ENCODE measurements around the gene PARVA.

DNA sequence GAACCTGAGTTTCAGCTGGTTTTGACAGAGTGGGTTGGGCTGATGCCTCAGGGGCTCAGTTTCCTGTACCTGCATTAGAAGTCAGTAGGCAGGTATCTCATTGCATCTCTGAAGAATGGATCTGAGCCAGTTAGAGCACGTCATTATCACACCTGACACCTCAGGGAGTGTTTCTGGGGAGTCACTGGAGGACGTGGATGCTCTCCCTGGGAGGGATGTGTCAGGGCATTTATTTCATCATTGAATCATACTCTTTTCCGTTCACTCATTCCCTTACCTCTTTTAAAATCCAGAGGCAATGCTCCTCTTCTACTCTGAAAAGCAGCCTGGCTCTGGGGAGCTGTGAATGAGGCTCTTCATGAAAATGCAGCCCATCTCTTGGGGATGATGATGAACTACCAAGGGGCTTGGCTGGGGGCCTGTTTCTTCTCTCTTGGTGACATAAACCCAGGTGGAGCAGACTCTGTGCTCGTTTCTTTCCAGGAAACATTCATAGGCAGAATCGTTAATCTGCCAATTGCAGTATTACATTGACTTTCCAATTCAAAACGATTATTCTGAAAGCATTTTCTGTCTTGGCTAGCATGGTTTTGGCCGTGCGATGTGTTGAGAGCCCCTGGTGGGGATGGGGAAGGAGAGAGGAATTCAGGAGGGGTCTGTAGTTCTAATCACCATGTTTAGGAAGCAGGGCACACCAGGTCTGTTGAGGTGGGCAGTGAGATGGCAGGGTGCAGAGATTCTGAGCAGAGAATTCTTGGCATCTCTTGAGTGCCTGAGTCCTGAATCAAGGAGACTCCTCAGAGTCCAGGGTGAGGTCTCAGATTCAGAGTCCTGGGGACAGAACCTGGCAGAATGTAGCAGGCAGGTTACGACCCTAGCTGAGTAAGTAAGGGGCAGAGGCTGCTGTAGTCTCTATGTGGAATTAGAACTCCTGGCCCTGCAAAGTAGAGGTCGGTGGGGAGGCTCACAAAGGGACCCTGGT is 12.6 kb downstream of the PARVA start:
- no peak for TF ChIP-seq POLR2A (IDR thresholded peaks at IDR 0.05)
- TF ChIP-seq, protein P1, sequence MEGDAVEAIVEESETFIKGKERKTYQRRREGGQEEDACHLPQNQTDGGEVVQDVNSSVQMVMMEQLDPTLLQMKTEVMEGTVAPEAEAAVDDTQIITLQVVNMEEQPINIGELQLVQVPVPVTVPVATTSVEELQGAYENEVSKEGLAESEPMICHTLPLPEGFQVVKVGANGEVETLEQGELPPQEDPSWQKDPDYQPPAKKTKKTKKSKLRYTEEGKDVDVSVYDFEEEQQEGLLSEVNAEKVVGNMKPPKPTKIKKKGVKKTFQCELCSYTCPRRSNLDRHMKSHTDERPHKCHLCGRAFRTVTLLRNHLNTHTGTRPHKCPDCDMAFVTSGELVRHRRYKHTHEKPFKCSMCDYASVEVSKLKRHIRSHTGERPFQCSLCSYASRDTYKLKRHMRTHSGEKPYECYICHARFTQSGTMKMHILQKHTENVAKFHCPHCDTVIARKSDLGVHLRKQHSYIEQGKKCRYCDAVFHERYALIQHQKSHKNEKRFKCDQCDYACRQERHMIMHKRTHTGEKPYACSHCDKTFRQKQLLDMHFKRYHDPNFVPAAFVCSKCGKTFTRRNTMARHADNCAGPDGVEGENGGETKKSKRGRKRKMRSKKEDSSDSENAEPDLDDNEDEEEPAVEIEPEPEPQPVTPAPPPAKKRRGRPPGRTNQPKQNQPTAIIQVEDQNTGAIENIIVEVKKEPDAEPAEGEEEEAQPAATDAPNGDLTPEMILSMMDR (IDR thresholded peaks at IDR 0.05), result no peak

All from stomach (tissue), 4 donors.